ENCODE data around the gene SLC43A3. TPM values are rescaled to one million over a fixed set of nuclear protein-coding genes. Genes with fewer than 3 reads are reported as not detected.

SLC43A3 gene
- polyA plus RNA-seq, 3 donors from 2014 or later: 11.4 to 17.1 (median 12.4) TPM

Other genes starting within 250 kb of the SLC43A3 start
- not detected for gene LRRC55, start 245.2 kb downstream of the SLC43A3 start, polyA plus RNA-seq
- under 1 TPM in 1 of 3 donors, not detected in 2; 0.28 TPM for gene APLNR, start 189.9 kb downstream of the SLC43A3 start, polyA plus RNA-seq
- 1 to 10 TPM; 1.0 to 1.7 (median 1.6) TPM for gene TNKS1BP1, start 102.2 kb downstream of the SLC43A3 start, polyA plus RNA-seq
- 10 to 100 TPM; 24.6 to 41.6 (median 25.6) TPM for gene SSRP1, start 91.2 kb downstream of the SLC43A3 start, polyA plus RNA-seq
- not detected for gene P2RX3, start 88.8 kb downstream of the SLC43A3 start, polyA plus RNA-seq
- not detected for gene PRG3, start 46.0 kb downstream of the SLC43A3 start, polyA plus RNA-seq
- under 1 TPM in 1 of 3 donors, not detected in 2; 0.19 TPM for gene PRG2, start 36.5 kb downstream of the SLC43A3 start, polyA plus RNA-seq
- gene RTN4RL2, start 33.4 kb upstream of the SLC43A3 start, polyA plus RNA-seq: under 1 TPM; 0.38 to 0.71 (median 0.68) TPM
- gene SLC43A1, start 88.6 kb upstream of the SLC43A3 start, polyA plus RNA-seq: 10 to 100 TPM; 15.8 to 20.3 (median 17.5) TPM
- gene TIMM10, start 103.6 kb upstream of the SLC43A3 start, polyA plus RNA-seq: 100 to 1,000 TPM in 1 of 3 donors, 10 to 100 TPM in 2; 52.9 to 101 (median 55.7) TPM
- gene SMTNL1, start 110.5 kb upstream of the SLC43A3 start, polyA plus RNA-seq: under 1 TPM in 2 of 3 donors, not detected in 1; 0.12 to 0.47 TPM
- gene UBE2L6, start 140.6 kb upstream of the SLC43A3 start, polyA plus RNA-seq: 100 to 1,000 TPM; 310 to 706 (median 354) TPM
- under 1 TPM in 1 of 3 donors, not detected in 2; 0.71 TPM for gene SERPING1, start 170.6 kb upstream of the SLC43A3 start, polyA plus RNA-seq
- under 1 TPM in 1 of 3 donors, not detected in 2; 0.09 TPM for gene YPEL4, start 222.8 kb upstream of the SLC43A3 start, polyA plus RNA-seq
- 10 to 100 TPM; 18.4 to 36.7 (median 20.9) TPM for gene CLP1, start 230.6 kb upstream of the SLC43A3 start, polyA plus RNA-seq
- 10 to 100 TPM; 19.0 to 46.8 (median 24.3) TPM for gene ZDHHC5, start 241.0 kb upstream of the SLC43A3 start, polyA plus RNA-seq

Data from immature natural killer cell (primary cell).